ENCODE measurements around the gene SLC39A7. TPM values are rescaled to one million over a fixed set of nuclear protein-coding genes. Genes with fewer than 3 reads are reported as not detected.
A peak's percentile ranks its signal among the peaks of the same experiment; 100 is the strongest.
"Not testable (repeated sequence)": the region's sequence is repeated elsewhere in the genome, so short reads cannot be mapped to it uniquely, and the experiment has no call there.

Gene SLC39A7
- total RNA-seq, 2 donors from 2014 or later: 80.1 to 132 TPM

- ATAC-seq: peak; percentile 28 to 43
- DNase-seq: peak; percentile 48
- intact Hi-C loops (cut with DNase I): loop anchor here in 1 of 2 donors (5.0 kb wide), 1 partner anchor 34 kb away; no protein-coding TSS in a partner anchor
Measured at GRCh38 chr6:33213166-33213988, 12.7 kb downstream of the SLC39A7 start.

DNA sequence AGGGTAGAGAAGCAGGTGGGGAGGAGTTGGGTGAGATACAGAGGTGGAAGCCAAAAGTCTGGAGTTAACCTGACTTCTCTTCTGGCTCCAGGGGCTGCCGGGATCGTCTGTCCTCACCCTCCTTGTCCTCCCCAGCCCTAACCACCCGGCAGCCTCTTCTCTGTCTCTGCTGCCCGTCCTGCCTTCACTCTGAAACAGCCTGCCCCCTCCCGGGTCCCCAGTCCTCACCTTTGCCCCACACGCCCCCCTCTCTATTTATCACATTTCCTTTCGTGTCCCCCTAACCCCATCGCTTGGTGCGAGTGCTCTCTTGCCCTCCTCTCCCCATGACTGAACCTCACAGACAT lies 13.3 kb downstream of the SLC39A7 start:
- intact Hi-C loops (cut with DNase I): loop anchor here in 1 of 2 donors (5.0 kb wide), 1 partner anchor 33 kb away; no protein-coding TSS in a partner anchor
- DNase-seq (no peak), ATAC-seq (peak in 1 of 2 donors; percentile 1)

DNA sequence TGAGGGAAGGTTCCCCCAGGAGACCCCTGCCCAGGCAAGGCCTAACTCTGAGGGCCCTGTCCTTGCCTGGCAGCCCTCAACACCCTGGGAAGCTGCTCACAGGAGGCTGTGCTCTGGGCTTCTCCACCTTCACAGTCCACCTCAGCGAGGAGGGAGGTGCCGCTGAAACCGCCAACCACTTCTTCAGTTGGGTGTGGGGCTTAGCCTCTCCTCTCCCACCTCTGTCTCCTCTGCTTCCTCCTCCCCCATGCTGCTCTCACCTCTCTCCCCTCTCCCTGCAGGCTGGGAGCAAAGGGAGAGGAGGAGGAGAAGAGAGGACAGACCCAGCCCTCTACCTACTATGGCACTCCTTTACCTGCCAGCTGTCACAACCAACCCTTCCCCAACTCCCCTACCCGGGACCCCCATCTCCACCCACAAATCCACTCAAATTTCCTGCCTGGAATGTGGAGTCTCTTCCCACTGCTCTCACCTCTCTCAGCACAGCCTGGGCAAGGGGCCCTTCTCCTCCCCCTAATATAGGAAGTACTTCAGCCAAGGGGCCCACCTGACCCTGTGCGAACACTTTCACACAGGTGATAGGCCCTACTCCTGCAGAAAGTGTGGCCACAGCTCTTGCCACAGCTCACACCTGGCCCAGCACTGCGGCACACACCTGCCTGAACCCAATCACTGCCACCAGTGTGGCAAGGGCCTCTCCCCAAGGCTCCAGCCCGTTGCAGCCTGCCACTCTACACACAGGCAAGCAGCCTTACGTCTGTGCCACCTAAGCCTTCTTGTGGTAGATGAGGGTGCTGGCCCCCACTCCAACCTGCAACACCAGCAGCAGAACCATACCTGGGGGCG lies 14.8 kb downstream of the SLC39A7 start:
- DNase-seq (no peak), ATAC-seq (no peak)
- intact Hi-C loops (cut with DNase I): no loop called here

DNA sequence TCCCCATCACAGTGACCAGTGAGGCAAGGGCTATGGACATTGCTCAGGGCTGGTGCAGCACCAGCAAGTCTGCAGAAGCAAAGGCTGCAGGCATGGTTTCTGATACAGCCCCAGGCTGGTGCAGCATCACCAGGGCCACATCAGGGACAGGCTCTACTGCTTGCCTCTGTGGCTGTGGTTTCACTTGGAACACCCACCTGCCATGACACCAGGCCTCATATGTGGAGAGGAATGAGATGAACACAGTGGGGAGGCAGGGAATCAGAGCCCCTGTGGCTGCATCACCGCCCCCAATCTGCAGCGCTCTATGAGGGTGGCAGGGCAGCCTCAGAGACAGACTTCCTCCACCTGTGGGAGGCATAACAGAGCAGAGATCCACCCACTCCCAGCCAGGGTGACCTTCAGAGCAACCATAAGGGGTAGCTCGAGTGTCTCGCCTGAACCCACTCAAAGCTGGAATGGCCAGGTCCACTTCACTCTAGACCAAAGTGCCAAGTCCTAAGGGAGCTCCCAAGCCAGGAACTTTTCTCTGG lies 15.5 kb downstream of the SLC39A7 start:
- ATAC-seq: no peak

DNA sequence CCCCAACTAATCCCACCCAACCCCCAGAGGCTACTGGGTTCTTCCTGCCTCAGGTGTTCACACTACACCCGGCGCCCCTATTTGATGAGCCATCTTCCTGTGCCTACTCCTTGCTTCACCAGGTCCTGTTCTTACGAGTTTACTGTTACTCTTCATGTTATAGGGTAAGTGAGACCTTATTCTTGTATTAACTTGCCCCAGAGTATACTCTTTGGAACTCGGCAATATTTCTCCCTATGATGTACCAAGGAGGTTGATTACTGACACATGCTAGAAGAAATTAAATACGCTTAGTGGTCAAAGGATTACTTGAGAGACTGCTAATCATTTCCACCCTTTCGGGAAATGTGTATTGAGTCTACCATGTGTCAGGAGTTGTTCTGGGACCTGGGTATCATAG lies 16.6 kb downstream of the SLC39A7 start:
- no peak for DNase-seq
- intact Hi-C loops (cut with DNase I): no loop called here

More for the DNA sequence above, 15.5 kb downstream of the SLC39A7 start:
- DNase-seq: no peak
- intact Hi-C loops (cut with DNase I): no loop called here

DNA sequence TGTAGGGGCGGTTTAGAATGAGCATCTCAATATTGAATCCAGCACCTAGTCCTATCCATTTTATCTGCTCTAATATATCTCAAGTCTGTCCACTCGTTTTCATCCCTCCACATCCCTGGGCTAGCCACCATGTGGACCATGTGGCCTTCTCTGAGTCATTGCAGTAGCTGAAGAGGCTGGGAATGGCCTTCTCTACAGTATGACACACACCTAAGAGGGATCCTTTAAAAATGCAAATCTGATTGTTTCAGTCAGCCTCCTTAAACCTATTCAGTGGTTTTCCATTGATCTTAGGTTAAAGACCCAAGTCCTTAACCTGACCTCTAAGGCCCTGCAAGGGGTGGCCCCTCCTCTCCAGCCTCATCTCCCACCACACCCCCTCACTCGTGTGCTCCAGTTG lies 17.0 kb downstream of the SLC39A7 start:
- DNase-seq (no peak), ATAC-seq (no peak)
- intact Hi-C loops (cut with DNase I): no loop called here

More for the DNA sequence above, 16.6 kb downstream of the SLC39A7 start:
- ATAC-seq: no peak

GRCh38 chr6:33226503-33227120 lies 25.9 kb downstream of the SLC39A7 start:
- intact Hi-C loops (cut with DNase I): loop anchor here in 1 of 2 donors (10.0 kb wide), 1 partner anchor 222 kb away; the partner anchor contains the start of gene HLA-DOA

GRCh38 chr6:33235221-33235634 lies 34.6 kb downstream of the SLC39A7 start:
- ATAC-seq (no peak), DNase-seq (no peak)
- intact Hi-C loops (cut with DNase I): no loop called here

More at GRCh38 chr6:33226503-33227120, 25.9 kb downstream of the SLC39A7 start:
- DNase-seq, ATAC-seq: not testable (repeated sequence)

- DNase-seq: no peak
- no peak for ATAC-seq
- intact Hi-C loops (cut with DNase I): no loop called here
Measured at GRCh38 chr6:33236328-33236727, 35.7 kb downstream of the SLC39A7 start.

DNA sequence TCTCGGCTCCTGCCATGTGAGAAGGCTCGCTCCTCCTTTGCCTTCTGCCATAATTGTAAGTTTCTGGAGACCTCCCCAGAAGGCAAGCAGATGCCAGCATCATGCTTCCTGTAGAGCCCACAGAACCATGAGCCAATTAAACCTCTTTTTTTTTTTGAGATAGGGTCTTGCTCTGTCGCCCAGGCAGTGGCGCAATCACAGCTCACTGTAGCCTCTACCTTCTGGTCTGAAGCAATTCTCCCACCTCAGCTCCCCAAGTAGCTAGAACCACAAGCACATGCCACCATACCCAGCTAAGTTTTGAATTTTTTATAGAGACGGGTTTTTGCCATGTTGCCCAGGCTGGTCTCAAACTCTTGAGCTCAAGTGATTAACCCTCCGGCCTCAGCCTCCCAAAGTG lies 36.2 kb downstream of the SLC39A7 start:
- DNase-seq: no peak
- intact Hi-C loops (cut with DNase I): no loop called here
- no peak for ATAC-seq

- ATAC-seq (no peak), DNase-seq (no peak)
- intact Hi-C loops (cut with DNase I): no loop called here
Measured at GRCh38 chr6:33237741-33238140, 37.1 kb downstream of the SLC39A7 start.

DNA sequence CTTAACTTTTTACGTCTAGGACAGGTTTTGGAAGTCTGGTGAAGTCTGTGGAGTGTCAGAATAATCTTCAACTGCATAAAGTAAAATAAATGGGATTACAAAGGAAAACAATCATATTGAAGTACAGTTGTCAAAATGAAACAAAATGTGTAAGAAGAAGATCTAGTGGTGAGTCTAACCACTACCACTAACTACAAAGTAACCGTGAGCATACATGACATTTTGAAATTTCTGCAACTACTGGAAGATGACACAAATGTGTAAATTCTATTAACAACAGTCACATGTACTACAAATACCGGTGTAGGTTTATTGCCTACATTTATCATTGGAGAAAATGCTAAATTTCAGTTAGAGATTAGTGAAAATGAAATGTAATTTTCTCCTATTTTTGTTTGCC lies 41.3 kb downstream of the SLC39A7 start:
- ATAC-seq: no peak
- no peak for DNase-seq
- intact Hi-C loops (cut with DNase I): loop anchor here (5.0 to 10.0 kb wide), 3 partner anchors 80 to 347 kb away; no protein-coding TSS in a partner anchor

DNA sequence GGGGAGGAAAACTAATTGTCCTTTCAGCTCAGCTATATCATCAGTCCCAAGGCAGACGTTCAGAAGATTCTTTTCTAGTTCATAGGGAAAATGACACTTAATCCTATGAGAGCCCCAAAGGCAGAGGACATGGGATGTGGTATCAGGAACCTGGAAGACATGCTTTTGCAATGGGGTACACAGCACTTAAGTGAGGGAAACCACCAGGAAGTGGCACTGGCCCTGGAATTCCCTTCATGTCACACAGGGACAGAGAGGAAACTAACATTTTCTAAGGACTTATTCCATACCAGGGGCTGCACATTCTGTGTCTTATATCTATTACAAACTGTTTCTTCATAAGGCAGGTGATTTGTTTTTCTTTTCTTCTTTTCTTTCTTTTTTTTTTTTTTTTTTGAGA lies 42.8 kb downstream of the SLC39A7 start:
- DNase-seq (no peak), ATAC-seq (no peak)
- intact Hi-C loops (cut with DNase I): loop anchor here (5.0 to 10.0 kb wide), 3 partner anchors 81 to 349 kb away; no protein-coding TSS in a partner anchor

GRCh38 chr6:33247977-33248642 lies 47.4 kb downstream of the SLC39A7 start:
- ATAC-seq: peak; percentile 71 to 76
- DNase-seq: peak; percentile 90
- intact Hi-C loops (cut with DNase I): loop anchor here (1.0 to 10.0 kb wide), 6 partner anchors 36 to 353 kb away; no protein-coding TSS in a partner anchor

DNA sequence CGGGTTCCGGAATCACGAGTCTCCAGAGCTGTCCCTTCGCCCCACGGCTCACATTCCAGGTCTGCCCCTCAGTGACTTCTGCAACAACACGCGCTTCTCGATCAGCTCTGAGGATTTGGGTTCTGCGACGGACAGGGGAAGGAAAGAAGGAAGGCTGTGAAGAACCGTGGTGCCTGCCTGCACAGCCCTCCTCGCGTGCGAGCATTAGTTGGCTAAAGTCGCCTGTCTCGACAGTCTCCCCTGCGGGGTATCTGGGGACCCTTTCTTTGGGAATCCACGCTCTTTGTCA lies 47.9 kb downstream of the SLC39A7 start:
- intact Hi-C loops (cut with DNase I): loop anchor here (1.0 to 10.0 kb wide), 6 partner anchors 36 to 354 kb away; no protein-coding TSS in a partner anchor
- ATAC-seq: peak; percentile 7 to 12
- DNase-seq: peak; percentile 37

GRCh38 chr6:33248932-33249731 lies 48.5 kb downstream of the SLC39A7 start:
- DNase-seq (peak; percentile 98), ATAC-seq (peak; percentile 95 to 97)
- intact Hi-C loops (cut with DNase I): loop anchor here (1.0 to 10.0 kb wide), 6 partner anchors 37 to 354 kb away; no protein-coding TSS in a partner anchor

Measured in left cardiac atrium (tissue), 4 donors.